Measurements from ENCODE around the gene AP1S1.

The AP1S1 gene

GRCh38 chr7:101179117-101179516 lies 24.8 kb downstream of the AP1S1 start:
- H3K36me3 ChIP-seq (ENCODE audit: control insufficient read depth, insufficient read depth, low read length), result no peaks in the 10 kb centered on the region
- H3K4ac ChIP-seq (ENCODE audit: low read depth, low read length), result no peak overlapping the region
- peaks cover 34% of the 10 kb centered on the region for H3K27me3 ChIP-seq (ENCODE audit: insufficient read depth, low read length, poor library complexity)
- no peak overlapping the region for H3K4me3 ChIP-seq (ENCODE audit: low read length)
- no peak overlapping the region for H4K5ac ChIP-seq (ENCODE audit: low read length)
- H2BK15ac ChIP-seq (replicated peaks; ENCODE audit: low read depth), result no peak overlapping the region
- no peaks in the 10 kb centered on the region for H3K79me2 ChIP-seq (ENCODE audit: control insufficient read depth, insufficient read depth, low read length)
- no peak overlapping the region for H2AK5ac ChIP-seq (ENCODE audit: low read length)
- WGBS (ENCODE audit: extremely low coverage, insufficient coverage, low lambda C conversion rate), result no CpG with 5 or more reads among the region's 20 CpGs
- no peak overlapping the region for H4K8ac ChIP-seq (ENCODE audit: low read depth, low read length)
- H3K4me1 ChIP-seq (ENCODE audit: control insufficient read depth, low read depth, low read length), result peaks cover 2% of the 10 kb centered on the region
- no peak overlapping the region for H2BK5ac ChIP-seq (ENCODE audit: low read length)
- no peak overlapping the region for H3K18ac ChIP-seq (ENCODE audit: low read length)
- no peak overlapping the region for H3K23ac ChIP-seq (ENCODE audit: low read length)
- H3K56ac ChIP-seq (ENCODE audit: low read length), result no peak overlapping the region
- H3K27ac ChIP-seq (ENCODE audit: low read depth, low read length), result no peak overlapping the region
- H2BK120ac ChIP-seq (ENCODE audit: low read depth, low read length), result no peak overlapping the region
- no peaks in the 10 kb centered on the region for H3K79me1 ChIP-seq (ENCODE audit: low read length)
- peak overlapping the region; percentile 22 for H3K9ac ChIP-seq (ENCODE audit: low read length)
- peak; percentile 37 for DNase-seq
- no peak overlapping the region for H3K4me2 ChIP-seq (ENCODE audit: low read length)

- WGBS (ENCODE audit: extremely low coverage, insufficient coverage, low lambda C conversion rate), result no CpG with 5 or more reads among the region's 27 CpGs
- Histone ChIP-seq H2BK5ac (ENCODE audit: low read length) (no peak overlapping the region), H3K27me3 (ENCODE audit: insufficient read depth, low read length, poor library complexity) (peaks cover 34% of the 10 kb centered on the region), H3K9ac (ENCODE audit: low read length) (no peak overlapping the region), H4K8ac (ENCODE audit: low read depth, low read length) (no peak overlapping the region), H3K23ac (ENCODE audit: low read length) (no peak overlapping the region), H3K27ac (ENCODE audit: low read depth, low read length) (no peak overlapping the region), H3K18ac (ENCODE audit: low read length) (no peak overlapping the region), H3K79me1 (ENCODE audit: low read length) (no peaks in the 10 kb centered on the region), H3K79me2 (ENCODE audit: control insufficient read depth, insufficient read depth, low read length) (no peaks in the 10 kb centered on the region), H4K5ac (ENCODE audit: low read length) (no peak overlapping the region), H3K56ac (ENCODE audit: low read length) (peak overlapping the region; percentile 60), H3K36me3 (ENCODE audit: control insufficient read depth, insufficient read depth, low read length) (no peaks in the 10 kb centered on the region), H3K4me3 (ENCODE audit: low read length) (no peak overlapping the region), H2BK15ac (replicated peaks; ENCODE audit: low read depth) (no peak overlapping the region), H3K4me2 (ENCODE audit: low read length) (no peak overlapping the region), H2BK120ac (ENCODE audit: low read depth, low read length) (no peak overlapping the region), H3K4ac (ENCODE audit: low read depth, low read length) (no peak overlapping the region), H2AK5ac (ENCODE audit: low read length) (no peak overlapping the region), H3K4me1 (ENCODE audit: control insufficient read depth, low read depth, low read length) (peaks cover 2% of the 10 kb centered on the region)
- DNase-seq, result no peak
These were observed 25.4 kb downstream of the AP1S1 start for GRCh38 chr7:101179713-101180112.

- H2AK5ac ChIP-seq (ENCODE audit: low read length), result no peak within 1 kb of the TSS
- no peak within 1 kb of the TSS for H2BK15ac ChIP-seq (replicated peaks; ENCODE audit: low read depth)
- H3K36me3 ChIP-seq (ENCODE audit: control insufficient read depth, insufficient read depth, low read length), result no peaks in the 10 kb centered on the region
- H4K8ac ChIP-seq (ENCODE audit: low read depth, low read length), result no peak within 1 kb of the TSS
- peaks cover 2% of the 10 kb centered on the region for H3K4me1 ChIP-seq (ENCODE audit: control insufficient read depth, low read depth, low read length)
- peak within 1 kb of the TSS; percentile 29 for H3K9ac ChIP-seq (ENCODE audit: low read length)
- no peaks in the 10 kb centered on the region for H3K79me1 ChIP-seq (ENCODE audit: low read length)
- H3K79me2 ChIP-seq (ENCODE audit: control insufficient read depth, insufficient read depth, low read length), result no peaks in the 10 kb centered on the region
- H2BK5ac ChIP-seq (ENCODE audit: low read length), result no peak within 1 kb of the TSS
- peak within 1 kb of the TSS; percentile 27 for H3K4me2 ChIP-seq (ENCODE audit: low read length)
- no peak within 1 kb of the TSS for H3K4ac ChIP-seq (ENCODE audit: low read depth, low read length)
- no peak within 1 kb of the TSS for H3K27ac ChIP-seq (ENCODE audit: low read depth, low read length)
- WGBS (ENCODE audit: extremely low coverage, insufficient coverage, low lambda C conversion rate), result no CpG with 5 or more reads among the region's 56 CpGs
- no peak for DNase-seq
- H2BK120ac ChIP-seq (ENCODE audit: low read depth, low read length), result no peak within 1 kb of the TSS
- H4K5ac ChIP-seq (ENCODE audit: low read length), result no peak within 1 kb of the TSS
- H3K56ac ChIP-seq (ENCODE audit: low read length), result peak within 1 kb of the TSS; percentile 60
- H3K4me3 ChIP-seq (ENCODE audit: low read length), result no peak within 1 kb of the TSS
- H3K23ac ChIP-seq (ENCODE audit: low read length), result no peak within 1 kb of the TSS
- H3K18ac ChIP-seq (ENCODE audit: low read length), result no peak within 1 kb of the TSS
- peaks cover 33% of the 10 kb centered on the region for H3K27me3 ChIP-seq (ENCODE audit: insufficient read depth, low read length, poor library complexity)
These were observed 26.0 kb downstream of the AP1S1 start, which contains the start of gene NAT16 for GRCh38 chr7:101180130-101180755. Gene NAT16, minus strand, starts transcription at chr7:101180293. Its CDS starts 5,486 bp downstream, at chr7:101174807.

DNA sequence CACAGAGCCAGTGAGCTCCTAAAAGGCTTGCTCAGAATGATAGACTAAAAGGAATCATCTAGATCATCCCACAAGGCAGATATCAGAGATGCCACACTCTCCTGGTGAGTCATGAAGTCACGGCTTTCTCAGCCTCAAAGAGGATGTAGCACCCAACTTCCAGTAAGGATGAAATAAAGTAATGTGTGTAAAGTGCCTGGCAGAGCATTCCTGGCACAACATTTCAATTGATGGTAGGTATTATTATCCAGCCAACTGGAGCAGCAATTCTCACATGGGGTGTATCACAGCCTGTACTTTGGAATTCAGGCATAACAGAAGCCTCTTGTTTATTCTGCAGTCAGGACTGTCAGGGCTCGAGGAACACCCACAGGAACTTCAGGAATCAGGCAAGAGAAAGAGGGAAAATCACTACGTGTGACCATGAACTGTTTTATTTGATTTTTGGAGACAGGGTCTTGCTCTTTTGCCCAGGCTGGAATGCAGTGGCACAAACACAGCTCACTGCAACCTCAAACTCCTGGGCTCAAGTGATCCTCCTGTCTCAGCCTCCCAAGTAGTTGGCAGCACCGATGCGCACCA lies 31.1 kb downstream of the AP1S1 start:
- Histone ChIP-seq H3K36me3 (ENCODE audit: control insufficient read depth, insufficient read depth, low read length) (no peaks in the 10 kb centered on the region), H2BK5ac (ENCODE audit: low read length) (no peak overlapping the region), H4K5ac (ENCODE audit: low read length) (no peak overlapping the region), H2BK120ac (ENCODE audit: low read depth, low read length) (no peak overlapping the region), H3K56ac (ENCODE audit: low read length) (no peak overlapping the region), H3K9ac (ENCODE audit: low read length) (no peak overlapping the region), H3K4me3 (ENCODE audit: low read length) (no peak overlapping the region), H2AK5ac (ENCODE audit: low read length) (no peak overlapping the region), H3K18ac (ENCODE audit: low read length) (no peak overlapping the region), H2BK15ac (replicated peaks; ENCODE audit: low read depth) (no peak overlapping the region), H3K27ac (ENCODE audit: low read depth, low read length) (no peak overlapping the region), H3K4ac (ENCODE audit: low read depth, low read length) (no peak overlapping the region), H3K23ac (ENCODE audit: low read length) (no peak overlapping the region), H3K27me3 (ENCODE audit: insufficient read depth, low read length, poor library complexity) (peaks cover 5% of the 10 kb centered on the region), H3K4me2 (ENCODE audit: low read length) (no peak overlapping the region), H3K4me1 (ENCODE audit: control insufficient read depth, low read depth, low read length) (peaks cover 2% of the 10 kb centered on the region), H4K8ac (ENCODE audit: low read depth, low read length) (no peak overlapping the region), H3K79me2 (ENCODE audit: control insufficient read depth, insufficient read depth, low read length) (no peaks in the 10 kb centered on the region), H3K79me1 (ENCODE audit: low read length) (no peaks in the 10 kb centered on the region)
- DNase-seq, result no peak
- WGBS (ENCODE audit: extremely low coverage, insufficient coverage, low lambda C conversion rate), result no CpG with 5 or more reads among the region's 5 CpGs

GRCh38 chr7:101186194-101186593 lies 31.9 kb downstream of the AP1S1 start:
- Histone ChIP-seq H3K4me1 (ENCODE audit: control insufficient read depth, low read depth, low read length) (peaks cover 2% of the 10 kb centered on the region), H3K27ac (ENCODE audit: low read depth, low read length) (no peak overlapping the region), H3K23ac (ENCODE audit: low read length) (no peak overlapping the region), H2BK120ac (ENCODE audit: low read depth, low read length) (no peak overlapping the region), H4K8ac (ENCODE audit: low read depth, low read length) (no peak overlapping the region), H3K18ac (ENCODE audit: low read length) (no peak overlapping the region), H3K9ac (ENCODE audit: low read length) (no peak overlapping the region), H2BK5ac (ENCODE audit: low read length) (no peak overlapping the region), H3K56ac (ENCODE audit: low read length) (no peak overlapping the region), H3K27me3 (ENCODE audit: insufficient read depth, low read length, poor library complexity) (no peaks in the 10 kb centered on the region), H4K5ac (ENCODE audit: low read length) (no peak overlapping the region), H3K36me3 (ENCODE audit: control insufficient read depth, insufficient read depth, low read length) (no peaks in the 10 kb centered on the region), H3K4me3 (ENCODE audit: low read length) (no peak overlapping the region), H3K4ac (ENCODE audit: low read depth, low read length) (no peak overlapping the region), H2BK15ac (replicated peaks; ENCODE audit: low read depth) (no peak overlapping the region), H3K79me1 (ENCODE audit: low read length) (no peaks in the 10 kb centered on the region), H3K4me2 (ENCODE audit: low read length) (no peak overlapping the region), H3K79me2 (ENCODE audit: control insufficient read depth, insufficient read depth, low read length) (no peaks in the 10 kb centered on the region), H2AK5ac (ENCODE audit: low read length) (no peak overlapping the region)
- no peak for DNase-seq
- no CpG with 5 or more reads among the region's 6 CpGs for WGBS (ENCODE audit: extremely low coverage, insufficient coverage, low lambda C conversion rate)
